OCI-M2 (cell line): Measurements from ENCODE around the gene CARMIL1.

ENCODE experiments used
- DNase-seq: peaks from one replicate; lab custom pipeline; 2025; ENCODE audit not compliant: unreplicated experiment; lab: John Stamatoyannopoulos, UW

Gene CARMIL1

DNA sequence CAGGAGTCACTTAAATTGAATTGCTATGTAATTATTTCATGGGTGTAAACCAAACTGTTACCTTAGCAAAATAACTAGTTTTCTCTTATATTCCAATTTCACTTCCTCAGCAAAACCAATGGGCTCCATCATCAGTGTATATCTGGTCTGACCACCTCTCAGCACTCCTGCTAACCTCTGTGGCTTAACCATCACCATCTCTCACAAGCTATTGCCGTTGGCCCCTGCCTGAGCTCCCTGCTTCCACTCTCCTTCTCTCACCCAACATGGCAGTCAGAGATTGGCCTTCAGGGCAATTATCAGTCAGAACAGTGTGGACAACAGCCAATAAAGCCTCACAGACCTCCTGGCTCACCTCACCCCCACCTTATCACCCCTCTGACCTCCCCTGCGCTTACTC lies 124.0 kb downstream of the CARMIL1 start:
- DNase-seq = no peak

DNA sequence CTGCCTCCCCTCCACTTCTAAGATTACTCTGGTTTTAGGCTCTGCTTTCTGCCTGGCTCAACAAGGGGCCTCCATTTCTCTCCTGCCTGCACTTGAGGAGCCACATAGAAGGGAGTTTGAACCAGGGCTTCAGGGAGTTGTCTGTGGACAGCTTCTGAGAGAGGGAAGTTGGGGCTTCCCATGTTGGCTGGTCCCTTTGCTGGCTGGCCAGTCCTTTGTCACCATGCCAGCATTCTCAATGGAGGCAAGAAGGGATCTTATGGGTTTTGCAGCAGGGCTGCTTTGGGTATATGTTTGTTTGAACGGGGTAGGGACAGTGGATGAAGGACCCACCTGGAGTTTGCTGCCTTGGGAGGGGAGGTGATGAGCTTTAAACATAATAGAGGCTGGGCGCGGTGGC lies 124.9 kb downstream of the CARMIL1 start:
- no peak for DNase-seq

DNA sequence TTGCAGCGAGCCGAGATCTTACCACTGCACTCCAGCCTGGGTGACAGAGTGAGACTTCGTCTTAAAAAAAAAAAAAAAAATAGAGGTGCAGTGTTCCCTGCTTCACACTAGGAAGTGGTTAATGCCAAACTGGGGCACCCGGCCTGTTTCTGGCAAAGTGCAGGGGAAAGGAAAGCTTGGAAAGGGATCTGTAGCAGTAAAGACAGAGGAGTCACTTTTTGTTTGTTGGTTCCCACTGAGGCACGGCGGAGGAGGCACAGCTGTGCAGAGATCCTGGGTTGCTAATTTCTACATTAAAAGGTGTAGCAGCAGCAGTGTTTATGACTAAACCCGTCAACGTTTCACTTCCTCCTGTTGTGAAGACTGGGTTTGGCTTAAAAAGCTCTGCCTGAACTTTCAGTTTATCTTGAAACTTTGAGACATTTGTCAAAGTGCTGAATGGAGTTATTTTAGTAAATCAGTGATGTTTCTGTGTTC lies 125.6 kb downstream of the CARMIL1 start:
- no peak for DNase-seq

DNA sequence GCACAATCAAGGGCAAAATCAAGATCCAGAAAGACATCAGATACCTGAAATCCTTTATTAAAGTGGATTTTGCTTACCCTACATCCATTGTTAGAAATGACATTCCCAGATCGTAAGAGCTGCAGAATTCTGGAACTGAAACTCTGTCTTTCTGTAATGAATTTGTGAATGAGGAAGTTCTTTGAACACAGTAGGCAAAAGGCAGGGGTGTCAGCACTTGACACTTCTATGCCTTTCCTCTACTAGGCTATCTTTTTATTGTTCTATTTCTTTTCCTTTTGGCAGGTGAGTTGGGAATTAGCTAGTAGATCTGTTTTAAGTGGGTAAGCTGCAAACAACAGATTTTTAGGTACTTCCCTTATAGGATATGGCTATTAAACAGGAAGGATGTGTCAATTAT lies 126.3 kb downstream of the CARMIL1 start:
- no peak for DNase-seq

DNA sequence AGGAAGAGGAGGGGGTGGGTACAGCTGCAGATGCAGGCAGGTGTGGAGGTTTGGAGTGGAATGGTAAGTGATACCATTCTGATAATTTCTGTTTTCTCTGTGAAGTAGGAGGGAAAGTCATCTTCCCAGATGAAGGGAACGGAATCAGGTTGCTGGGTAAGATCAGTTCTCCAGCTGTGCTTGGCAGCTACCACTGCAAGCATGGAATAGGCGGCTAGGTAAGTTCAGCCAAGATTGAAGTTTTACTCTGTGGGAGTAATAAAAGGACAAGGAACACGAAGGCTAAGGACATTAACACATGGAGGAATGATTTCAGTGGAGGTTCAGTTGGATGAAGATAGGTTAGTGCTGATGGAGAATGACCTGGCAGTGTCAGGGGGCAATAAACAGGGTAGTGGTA lies 128.3 kb downstream of the CARMIL1 start:
- no peak for DNase-seq

DNA sequence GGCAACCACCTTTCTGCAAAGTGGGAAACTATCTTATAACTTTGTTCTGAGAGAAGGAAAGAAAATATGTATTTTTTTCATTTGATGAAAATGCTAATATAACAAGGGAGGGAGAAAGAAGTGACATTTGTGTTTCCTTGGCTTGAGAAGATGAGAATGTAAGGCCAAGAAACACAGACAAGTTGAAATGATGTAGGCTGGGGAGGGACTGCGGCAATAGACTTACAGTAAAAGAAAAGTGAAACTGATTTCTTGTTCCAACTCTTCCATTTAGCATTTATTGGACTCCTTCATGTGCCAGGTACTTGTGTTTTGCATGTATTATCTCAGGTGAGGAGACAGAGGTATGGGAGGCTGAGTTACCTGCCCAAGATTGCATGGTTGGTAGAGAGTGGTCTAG lies 130.9 kb downstream of the CARMIL1 start:
- DNase-seq = no peak

DNA sequence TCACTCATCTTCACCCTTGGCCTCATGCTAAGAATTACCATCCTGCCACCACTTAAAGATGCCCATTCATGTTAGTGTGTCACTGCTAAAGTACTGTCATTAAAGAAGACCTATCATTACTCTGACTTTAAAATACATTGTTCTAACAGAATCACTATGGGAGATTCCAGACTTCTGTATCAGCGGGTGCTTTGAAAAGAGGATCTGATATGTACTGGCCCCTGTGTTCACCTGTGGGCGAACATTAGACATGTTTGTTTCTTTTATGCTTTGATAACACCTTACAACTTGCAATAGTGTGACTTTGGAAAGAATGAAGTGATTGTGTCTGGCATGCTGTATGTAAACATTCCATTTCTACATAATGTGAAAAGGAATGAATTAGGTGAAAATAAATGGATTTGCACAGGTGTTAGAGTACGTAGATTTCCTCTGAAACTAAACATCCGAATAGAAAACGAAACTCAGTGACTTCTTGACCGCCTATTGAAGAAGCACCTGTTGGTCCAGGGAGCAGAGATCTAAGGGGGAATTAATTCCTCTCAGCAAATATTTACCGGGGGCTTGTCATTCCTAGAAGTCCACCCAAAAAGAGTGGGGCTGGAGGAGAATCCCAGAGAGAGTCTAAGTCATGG lies 132.3 kb downstream of the CARMIL1 start:
- DNase-seq = no peak

DNA sequence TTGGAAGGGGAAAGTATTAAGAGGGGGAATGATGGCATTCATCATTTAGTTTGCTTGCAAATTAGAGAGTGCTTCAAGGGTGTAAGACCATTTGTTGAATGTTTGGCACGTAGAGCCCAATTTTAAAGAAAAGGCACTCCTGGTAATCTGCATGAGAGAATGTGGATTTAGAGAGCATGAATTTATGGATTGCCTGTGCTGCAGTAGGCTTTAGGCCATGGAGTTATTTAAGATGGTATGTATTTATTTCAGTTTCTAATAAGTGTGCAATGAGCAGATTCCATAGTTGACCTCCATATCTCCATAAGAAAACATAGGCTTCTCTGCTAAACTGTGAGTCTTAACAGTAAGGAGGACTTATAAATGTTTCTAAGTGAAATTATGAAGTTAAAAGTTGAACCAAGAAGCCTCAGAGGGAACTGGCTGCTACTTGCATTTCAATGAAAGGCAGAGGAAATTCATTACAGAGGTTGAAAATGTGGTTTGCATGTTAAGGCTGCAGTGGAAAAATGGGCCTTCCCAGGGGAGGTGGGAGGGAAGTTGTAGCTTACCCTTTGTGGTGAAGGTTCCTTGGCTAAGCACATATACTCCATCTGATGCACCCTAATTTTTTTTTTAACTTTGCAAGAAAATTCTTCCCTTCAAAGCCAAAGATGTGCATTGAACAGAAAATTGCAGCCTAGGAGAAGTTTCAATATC lies 134.2 kb downstream of the CARMIL1 start:
- DNase-seq = no peak

DNA sequence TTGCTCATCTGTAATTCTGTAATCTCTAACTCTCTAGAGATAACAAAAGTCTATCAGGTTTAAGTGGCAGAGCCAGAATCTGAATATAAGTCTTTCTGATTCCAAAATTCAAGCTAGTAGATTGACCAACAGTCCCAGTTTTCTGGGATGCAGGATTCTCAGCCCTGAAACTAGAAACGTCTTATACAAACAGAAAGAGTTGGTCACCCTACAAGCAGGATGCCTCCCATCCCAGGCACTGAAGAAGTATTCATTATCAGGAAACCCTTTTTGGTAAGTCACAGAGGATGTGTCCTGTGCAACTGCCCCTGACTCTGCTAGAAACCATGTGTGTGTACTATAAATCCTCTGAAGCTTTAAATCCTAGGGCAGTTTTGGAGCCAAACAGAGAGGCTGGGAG lies 135.0 kb downstream of the CARMIL1 start:
- DNase-seq = no peak

DNA sequence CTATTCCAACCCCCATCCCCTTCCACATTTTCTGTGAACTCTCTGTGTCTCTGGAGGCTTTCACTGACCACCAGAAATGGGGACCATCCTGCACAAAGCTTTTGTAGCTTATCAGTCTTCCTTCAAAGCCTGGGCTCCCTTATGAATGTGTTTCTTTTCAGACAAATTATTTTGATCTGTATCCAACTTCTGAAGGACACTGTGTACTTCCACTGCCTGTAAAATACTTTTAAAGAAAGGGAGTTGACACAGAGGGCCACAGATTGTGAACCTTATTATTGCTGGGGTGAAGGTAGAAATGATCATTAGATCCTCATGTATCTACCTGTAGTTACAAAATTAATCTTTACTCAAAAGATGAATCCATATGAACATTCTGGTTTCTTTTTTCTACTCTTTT lies 135.6 kb downstream of the CARMIL1 start:
- DNase-seq = no peak

DNA sequence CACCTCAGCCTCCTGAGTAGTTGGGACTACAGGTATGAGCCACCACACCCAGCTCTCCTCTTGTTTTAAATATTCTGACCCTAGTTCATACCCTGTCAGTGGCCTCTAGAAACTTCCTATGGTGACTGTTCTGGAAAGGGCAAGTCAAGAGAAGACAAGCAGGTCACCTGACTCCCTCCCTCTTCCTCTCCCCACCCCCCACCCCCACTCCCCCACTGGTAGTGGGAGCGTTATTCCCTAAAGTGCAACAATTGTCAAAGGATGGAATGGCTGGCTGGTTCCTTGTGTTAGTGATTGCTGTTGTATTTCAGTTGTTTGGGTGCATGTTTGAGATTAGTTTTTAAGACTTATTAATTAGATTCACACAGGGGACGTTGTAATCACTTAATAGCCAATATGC lies 136.1 kb downstream of the CARMIL1 start:
- no peak for DNase-seq

DNA sequence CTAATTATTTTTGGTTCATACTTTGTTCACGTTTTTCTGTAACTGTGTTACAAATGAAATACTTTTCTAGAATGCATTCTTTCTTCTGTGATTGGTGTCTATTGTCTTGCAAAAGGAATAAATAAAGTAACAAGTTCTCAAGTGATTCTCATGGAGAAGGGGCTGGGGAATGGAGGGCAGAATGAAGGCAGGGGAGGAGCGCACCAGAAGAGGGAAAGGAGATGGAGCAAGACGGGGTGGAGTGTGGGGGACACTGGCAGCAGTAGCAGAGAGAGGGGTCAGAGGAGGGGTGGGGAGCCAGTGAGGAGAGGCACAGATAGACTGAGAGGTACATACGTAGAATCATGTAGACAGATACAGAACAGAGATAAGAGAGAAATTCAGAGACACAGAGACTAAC lies 136.5 kb downstream of the CARMIL1 start:
- DNase-seq = no peak

DNA sequence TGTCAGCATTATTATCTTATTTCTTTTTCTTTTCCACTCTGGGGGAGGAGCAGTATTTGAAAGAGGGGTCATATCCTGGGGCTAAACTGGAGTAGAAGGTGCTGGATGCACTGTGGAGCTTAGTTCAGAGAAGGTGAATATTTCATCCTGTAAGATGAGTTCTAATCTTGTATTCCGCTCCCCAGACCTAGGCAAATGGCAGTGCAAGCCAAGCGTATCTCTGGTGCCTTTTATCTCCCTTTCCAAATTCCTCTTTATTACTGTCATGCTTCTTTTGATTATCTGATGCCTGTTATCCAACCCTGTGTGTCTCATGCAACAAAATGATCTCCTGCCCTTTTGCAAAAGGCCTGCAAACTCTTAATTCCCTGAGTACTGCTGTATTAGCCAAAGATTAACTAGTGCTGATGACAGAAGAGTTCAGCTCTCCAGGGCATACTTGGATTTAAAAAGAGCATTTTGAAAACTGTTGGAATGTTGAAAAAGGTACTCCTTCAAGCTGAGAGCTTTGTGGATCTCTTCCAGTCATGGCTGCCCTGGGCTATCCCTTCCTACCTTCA lies 138.0 kb downstream of the CARMIL1 start:
- DNase-seq = no peak

DNA sequence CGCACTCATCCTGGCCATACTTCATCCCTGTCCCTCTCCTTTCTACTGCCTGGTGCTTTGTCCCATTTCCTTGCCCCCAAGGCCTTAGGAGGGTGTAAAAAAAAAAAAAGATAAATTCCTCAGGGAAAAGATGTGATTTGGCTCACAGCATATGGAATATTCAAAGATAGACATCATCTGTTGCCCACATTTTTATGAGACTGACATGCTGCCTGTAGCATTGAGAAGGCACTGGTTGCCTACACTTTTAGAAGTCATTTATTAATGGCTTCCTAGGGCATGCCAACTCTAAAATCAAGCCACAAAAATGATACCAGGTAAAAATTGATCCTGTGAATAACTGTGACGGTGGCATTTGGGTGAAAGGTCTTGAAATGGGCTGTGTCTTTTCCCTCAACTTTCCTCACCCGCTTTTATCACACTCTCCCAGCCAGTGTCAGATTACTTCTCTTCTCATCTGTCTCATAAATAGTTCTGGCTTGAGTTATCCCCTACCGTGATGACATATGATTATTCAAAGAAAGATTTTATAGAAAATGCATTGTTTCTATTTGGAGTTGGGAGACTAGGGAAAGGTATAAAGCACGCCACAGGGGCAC lies 139.4 kb downstream of the CARMIL1 start:
- DNase-seq = no peak

DNA sequence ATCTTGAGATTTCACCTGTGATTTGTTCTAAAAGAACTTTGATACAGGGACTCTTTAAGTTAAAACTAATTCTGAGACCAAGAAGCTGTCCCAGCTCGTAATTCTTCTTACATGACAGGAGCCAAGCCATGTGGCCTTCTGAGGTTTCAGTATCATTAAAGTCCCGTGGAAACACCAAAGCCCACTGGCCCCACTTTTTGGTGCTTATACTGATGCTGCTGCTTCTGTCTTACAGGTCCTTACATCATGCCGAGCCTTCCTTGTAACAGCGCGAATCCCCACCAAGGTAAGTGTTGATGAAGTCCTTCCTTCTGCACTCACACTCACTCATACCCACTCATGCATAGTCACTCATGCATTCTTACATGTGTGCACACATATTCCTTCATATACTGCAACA lies 140.7 kb downstream of the CARMIL1 start:
- DNase-seq = no peak

DNA sequence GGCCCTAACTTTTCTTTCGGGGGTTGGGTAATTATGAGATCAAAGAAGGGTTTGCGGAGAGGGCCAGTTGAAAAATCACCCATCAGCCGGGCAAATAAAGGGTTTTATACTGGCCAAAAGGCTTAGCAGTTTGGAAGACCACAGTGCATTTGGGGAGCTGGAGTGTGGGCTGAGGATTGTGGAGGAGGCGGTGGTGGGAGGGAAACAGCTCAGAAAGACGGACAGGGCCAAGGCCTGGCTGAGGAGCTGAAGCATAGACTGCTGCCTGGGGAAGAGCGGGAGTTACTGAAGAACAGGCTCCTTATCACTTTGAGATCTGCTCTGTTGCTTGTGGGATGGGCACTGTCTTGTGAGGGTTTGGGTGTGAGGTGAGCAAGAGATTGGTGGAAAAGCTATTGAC lies 144.2 kb downstream of the CARMIL1 start:
- no peak for DNase-seq

DNA sequence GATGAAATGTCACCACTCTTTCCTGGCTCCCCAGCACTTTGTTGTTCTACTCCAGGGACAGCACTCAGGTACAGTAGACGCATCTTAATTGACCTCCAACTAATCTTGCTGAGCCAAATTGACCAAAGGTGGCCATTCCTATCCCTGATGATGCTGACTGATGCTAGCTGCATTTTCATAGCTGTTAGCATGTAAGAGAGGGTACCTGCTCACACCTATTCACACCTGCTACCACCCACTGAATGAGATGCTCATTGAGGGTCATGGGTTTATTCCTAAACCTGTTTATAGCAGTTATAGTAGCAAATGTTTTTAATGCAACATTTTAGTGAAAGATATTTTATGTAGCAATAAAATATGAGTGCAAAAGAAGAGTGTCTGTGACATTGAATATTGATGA lies 145.1 kb downstream of the CARMIL1 start:
- no peak for DNase-seq

DNA sequence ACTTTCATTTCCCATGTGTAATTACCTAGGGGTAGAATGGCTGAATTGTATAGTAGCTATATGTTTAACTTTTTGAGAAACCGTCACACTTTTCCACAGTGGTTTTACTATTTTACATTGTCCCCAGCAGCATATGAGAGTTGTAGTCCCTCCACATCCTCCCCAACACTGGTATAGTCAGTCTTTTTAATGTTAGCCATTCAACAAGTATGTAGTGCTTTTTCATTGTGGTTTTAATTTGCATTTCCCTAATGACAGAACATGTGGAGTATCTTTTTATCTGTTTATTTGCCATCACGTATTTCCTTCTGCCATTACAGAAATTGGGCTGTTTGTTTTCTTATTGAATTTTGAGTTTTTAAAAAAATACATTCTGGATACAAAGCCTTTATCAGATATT lies 148.4 kb downstream of the CARMIL1 start:
- no peak for DNase-seq

DNA sequence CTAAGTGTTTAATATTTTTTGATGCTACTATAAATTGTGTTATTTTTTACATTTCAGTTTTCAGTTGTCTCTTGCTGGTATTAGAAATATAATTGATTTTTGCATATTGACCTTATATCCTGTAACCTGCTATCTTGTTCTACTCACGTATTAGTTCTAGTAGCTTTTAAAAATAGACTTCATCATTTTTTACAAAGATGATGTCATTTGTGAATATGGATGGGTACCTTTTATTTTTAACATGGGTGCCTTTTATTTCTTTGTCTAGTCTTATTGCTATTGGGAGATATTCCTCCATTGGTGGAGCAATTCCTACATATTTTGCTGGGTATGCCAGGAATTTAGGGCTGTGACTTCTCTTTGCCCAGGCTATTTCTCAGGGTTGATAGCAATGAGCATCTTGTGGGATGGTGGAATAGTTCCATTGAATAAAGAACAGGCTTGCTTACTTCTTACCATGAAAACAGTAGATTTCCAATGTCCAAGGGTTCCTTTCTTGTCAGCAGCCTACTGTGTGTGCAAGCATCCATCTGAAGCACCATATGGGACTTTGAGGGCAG lies 149.7 kb downstream of the CARMIL1 start:
- DNase-seq = no peak

DNA sequence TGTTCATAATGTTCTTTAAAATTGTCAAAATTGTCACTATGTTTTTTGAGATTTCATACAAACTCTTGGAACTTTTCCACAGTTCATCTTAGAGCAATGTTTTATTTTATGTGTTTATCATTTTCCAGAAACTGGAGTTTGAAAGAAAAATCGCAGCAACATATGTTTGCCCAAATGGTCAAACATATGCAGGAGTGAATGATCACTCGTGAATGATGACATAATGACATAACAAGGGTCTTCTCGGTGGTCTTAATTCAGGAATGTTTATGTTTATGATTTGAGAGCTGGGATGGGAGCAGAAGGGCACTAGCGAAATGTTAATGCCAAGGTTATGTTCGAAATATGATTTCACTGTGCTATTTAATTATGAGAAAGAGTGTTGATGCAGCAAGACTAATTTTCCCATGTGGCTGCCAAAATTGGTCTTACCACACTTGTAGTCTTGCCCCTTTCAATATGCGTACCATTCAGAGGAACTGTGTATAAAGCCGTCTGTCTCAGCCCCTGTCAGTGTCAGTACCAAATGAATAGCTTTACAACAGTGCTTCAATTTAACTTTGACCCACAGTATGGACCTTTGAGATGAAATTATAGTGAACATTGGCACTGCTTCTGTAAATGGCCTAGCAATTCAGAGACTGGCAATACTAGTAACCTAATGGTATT lies 152.3 kb downstream of the CARMIL1 start:
- no peak for DNase-seq

DNA sequence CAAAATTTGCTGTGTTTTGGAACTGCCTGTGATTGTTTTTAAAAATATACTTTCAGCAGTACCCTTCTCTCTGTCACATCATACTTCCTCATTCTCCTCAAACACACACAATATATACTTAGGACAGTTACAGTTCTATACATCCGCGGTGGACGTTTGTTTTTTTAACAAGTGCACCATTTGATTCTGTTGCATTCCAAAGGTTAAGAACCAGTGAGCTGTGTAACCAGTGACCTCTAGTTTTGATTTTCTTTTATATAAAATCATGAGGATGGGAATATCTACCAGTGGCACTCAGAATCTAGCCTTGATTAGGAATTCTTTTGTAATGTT lies 152.8 kb downstream of the CARMIL1 start:
- DNase-seq = no peak

DNA sequence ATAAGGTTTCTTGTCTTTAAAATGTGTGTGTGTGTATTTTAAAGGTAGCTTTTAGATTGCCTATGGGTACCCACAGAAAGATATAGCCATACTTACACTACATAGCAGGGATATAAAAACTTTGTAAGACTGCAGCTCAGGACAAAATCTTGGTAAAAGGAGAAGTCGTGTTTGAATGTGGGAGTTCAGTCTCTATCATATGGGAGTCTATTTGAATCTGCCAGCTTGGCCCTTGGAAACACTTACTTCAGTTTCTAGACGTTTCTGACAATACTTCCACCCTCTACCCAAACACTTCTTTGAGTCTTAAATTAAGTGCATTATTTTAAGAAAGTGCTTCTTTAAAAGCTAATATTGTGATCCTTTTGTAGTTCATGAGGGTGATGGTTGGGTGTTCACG lies 155.7 kb downstream of the CARMIL1 start:
- no peak for DNase-seq
